A549 (cell line): ENCODE results near the gene SEMA3A.

Experiments used
- EP300 ChIP-seq, 2 experiments: fragments of >200 bp; sonication (Bioruptor Twin); formaldehyde crosslinking; IDR thresholded peaks; 2 replicates in 1 of 2; 3 replicates in 1 of 2; pipeline ENCODE4 v1.6.1; 2016 to 2017
- HDAC2 ChIP-seq: fragments of 200-600 bp; sonication (generic); IDR thresholded peaks from 2 replicates; pipeline ENCODE4 v1.6.1; 2016
- RCOR1 ChIP-seq: fragments of 150-350 bp; IDR thresholded peaks from 2 replicates; pipeline ENCODE4 v1.6.1; 2014; ENCODE audit warnings: antibody characterized with exemption, low read length, low read depth
- RFX5 ChIP-seq: fragments of 450-650 bp; IDR thresholded peaks from 2 replicates; pipeline ENCODE4 v1.7.1; 2014; ENCODE audit warnings: antibody characterized with exemption, mild to moderate bottlenecking, moderate library complexity
- SREBF2 ChIP-seq: fragments of 450-650 bp; IDR thresholded peaks from 2 replicates; pipeline ENCODE4 v1.6.1; 2014; ENCODE audit warnings: mild to moderate bottlenecking, moderate library complexity
- TF ChIP-seq, protein P1 (sequence below): fragments of >200 bp; sonication (Bioruptor Twin); formaldehyde crosslinking; IDR thresholded peaks from 3 replicates; pipeline ENCODE4 v1.5.1; 2016
- TF ChIP-seq, protein P2 (sequence below): fragments of 150-350 bp; IDR thresholded peaks from 2 replicates; pipeline ENCODE4 v1.6.1; 2014; ENCODE audit warnings: low read depth, mild to moderate bottlenecking, low read length

DNA sequence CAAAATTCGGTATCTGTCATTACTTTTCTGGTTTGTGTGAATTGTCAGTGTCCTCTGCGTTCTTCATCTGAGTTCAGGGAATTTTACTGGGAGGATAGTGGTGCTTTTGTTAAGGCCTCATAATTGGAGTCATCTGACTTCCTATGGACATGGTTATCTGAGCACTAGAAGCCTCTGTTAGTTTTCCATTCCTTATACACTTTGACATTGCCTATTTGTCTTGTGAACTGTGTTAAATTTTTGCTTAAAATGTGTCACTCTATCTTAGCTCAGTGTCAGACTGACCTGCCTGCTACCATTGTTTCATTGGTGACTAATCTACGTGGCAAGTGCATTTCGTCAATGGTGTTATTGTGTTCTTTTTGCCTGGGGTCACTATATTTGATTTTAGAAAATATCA is 253.3 kb downstream of the SEMA3A start:
- TF ChIP-seq RFX5, result no peak
- TF ChIP-seq, protein P1, sequence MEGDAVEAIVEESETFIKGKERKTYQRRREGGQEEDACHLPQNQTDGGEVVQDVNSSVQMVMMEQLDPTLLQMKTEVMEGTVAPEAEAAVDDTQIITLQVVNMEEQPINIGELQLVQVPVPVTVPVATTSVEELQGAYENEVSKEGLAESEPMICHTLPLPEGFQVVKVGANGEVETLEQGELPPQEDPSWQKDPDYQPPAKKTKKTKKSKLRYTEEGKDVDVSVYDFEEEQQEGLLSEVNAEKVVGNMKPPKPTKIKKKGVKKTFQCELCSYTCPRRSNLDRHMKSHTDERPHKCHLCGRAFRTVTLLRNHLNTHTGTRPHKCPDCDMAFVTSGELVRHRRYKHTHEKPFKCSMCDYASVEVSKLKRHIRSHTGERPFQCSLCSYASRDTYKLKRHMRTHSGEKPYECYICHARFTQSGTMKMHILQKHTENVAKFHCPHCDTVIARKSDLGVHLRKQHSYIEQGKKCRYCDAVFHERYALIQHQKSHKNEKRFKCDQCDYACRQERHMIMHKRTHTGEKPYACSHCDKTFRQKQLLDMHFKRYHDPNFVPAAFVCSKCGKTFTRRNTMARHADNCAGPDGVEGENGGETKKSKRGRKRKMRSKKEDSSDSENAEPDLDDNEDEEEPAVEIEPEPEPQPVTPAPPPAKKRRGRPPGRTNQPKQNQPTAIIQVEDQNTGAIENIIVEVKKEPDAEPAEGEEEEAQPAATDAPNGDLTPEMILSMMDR, result no peak
- TF ChIP-seq HDAC2, result no peak
- TF ChIP-seq EP300 (IDR thresholded peaks at IDR 0.05), result no peak
- TF ChIP-seq, protein P2, sequence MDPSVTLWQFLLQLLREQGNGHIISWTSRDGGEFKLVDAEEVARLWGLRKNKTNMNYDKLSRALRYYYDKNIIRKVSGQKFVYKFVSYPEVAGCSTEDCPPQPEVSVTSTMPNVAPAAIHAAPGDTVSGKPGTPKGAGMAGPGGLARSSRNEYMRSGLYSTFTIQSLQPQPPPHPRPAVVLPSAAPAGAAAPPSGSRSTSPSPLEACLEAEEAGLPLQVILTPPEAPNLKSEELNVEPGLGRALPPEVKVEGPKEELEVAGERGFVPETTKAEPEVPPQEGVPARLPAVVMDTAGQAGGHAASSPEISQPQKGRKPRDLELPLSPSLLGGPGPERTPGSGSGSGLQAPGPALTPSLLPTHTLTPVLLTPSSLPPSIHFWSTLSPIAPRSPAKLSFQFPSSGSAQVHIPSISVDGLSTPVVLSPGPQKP, result no peak
- no peak for TF ChIP-seq SREBF2
- TF ChIP-seq RCOR1, result no peak
